Measurements from ENCODE around the gene STXBP2. TPM values are rescaled to one million over a fixed set of nuclear protein-coding genes. Genes with fewer than 3 reads are reported as not detected.

The STXBP2 gene
- total RNA-seq, 1 donor from 2014 or later, result 32.8 TPM

- no peaks in the 10 kb centered on the region for H3K36me3 Mint-ChIP-seq (ENCODE audit: unreplicated experiment)
- H3K9me3 Mint-ChIP-seq (ENCODE audit: unreplicated experiment), result peaks cover 2% of the 10 kb centered on the region
- no peak for TF ChIP-seq CTCF (IDR thresholded peaks at IDR 0.05; ENCODE audit: partially characterized antibody, unreplicated experiment)
- DNase-seq, result no peak
- no peaks in the 10 kb centered on the region for H3K4me1 Mint-ChIP-seq (ENCODE audit: low read depth, unreplicated experiment)
- peaks cover 2% of the 10 kb centered on the region for H3K27me3 Mint-ChIP-seq (ENCODE audit: unreplicated experiment)
- H3K4me3 Mint-ChIP-seq (ENCODE audit: unreplicated experiment), result no peak overlapping the region
- H3K27ac Mint-ChIP-seq (ENCODE audit: unreplicated experiment), result no peak overlapping the region
Observed at GRCh38 chr19:7658219-7658686, 21.3 kb downstream of the STXBP2 start.

- Mint-ChIP-seq H3K4me1 (ENCODE audit: low read depth, unreplicated experiment) (no peaks in the 10 kb centered on the region), H3K9me3 (ENCODE audit: unreplicated experiment) (peaks cover 2% of the 10 kb centered on the region), H3K27me3 (ENCODE audit: unreplicated experiment) (peaks cover 4% of the 10 kb centered on the region), H3K4me3 (ENCODE audit: unreplicated experiment) (no peak overlapping the region), H3K27ac (ENCODE audit: unreplicated experiment) (no peak overlapping the region), H3K36me3 (ENCODE audit: unreplicated experiment) (no peaks in the 10 kb centered on the region)
- no peak for DNase-seq
- no peak for TF ChIP-seq CTCF (IDR thresholded peaks at IDR 0.05; ENCODE audit: partially characterized antibody, unreplicated experiment)
Observed at GRCh38 chr19:7661744-7662538, 25.0 kb downstream of the STXBP2 start.

- Mint-ChIP-seq H3K9me3 (ENCODE audit: unreplicated experiment) (peaks cover 2% of the 10 kb centered on the region), H3K4me3 (ENCODE audit: unreplicated experiment) (no peak overlapping the region), H3K27ac (ENCODE audit: unreplicated experiment) (no peak overlapping the region), H3K36me3 (ENCODE audit: unreplicated experiment) (no peaks in the 10 kb centered on the region), H3K4me1 (ENCODE audit: low read depth, unreplicated experiment) (no peaks in the 10 kb centered on the region), H3K27me3 (ENCODE audit: unreplicated experiment) (peaks cover 5% of the 10 kb centered on the region)
- TF ChIP-seq CTCF (IDR thresholded peaks at IDR 0.05; ENCODE audit: partially characterized antibody, unreplicated experiment), result no peak
- no peak for DNase-seq
Observed at GRCh38 chr19:7662657-7663056, 25.7 kb downstream of the STXBP2 start.

GRCh38 chr19:7663706-7664105 is 26.8 kb downstream of the STXBP2 start:
- no peaks in the 10 kb centered on the region for H3K4me1 Mint-ChIP-seq (ENCODE audit: low read depth, unreplicated experiment)
- no peak overlapping the region for H3K27ac Mint-ChIP-seq (ENCODE audit: unreplicated experiment)
- no peak overlapping the region for H3K4me3 Mint-ChIP-seq (ENCODE audit: unreplicated experiment)
- H3K9me3 Mint-ChIP-seq (ENCODE audit: unreplicated experiment), result peaks cover 2% of the 10 kb centered on the region
- H3K27me3 Mint-ChIP-seq (ENCODE audit: unreplicated experiment), result peaks cover 5% of the 10 kb centered on the region
- H3K36me3 Mint-ChIP-seq (ENCODE audit: unreplicated experiment), result no peaks in the 10 kb centered on the region
- TF ChIP-seq CTCF (IDR thresholded peaks at IDR 0.05; ENCODE audit: partially characterized antibody, unreplicated experiment), result no peak
- DNase-seq, result no peak

GRCh38 chr19:7665076-7665475 is 28.2 kb downstream of the STXBP2 start:
- Mint-ChIP-seq H3K9me3 (ENCODE audit: unreplicated experiment) (peaks cover 2% of the 10 kb centered on the region), H3K4me1 (ENCODE audit: low read depth, unreplicated experiment) (peaks cover 4% of the 10 kb centered on the region), H3K27ac (ENCODE audit: unreplicated experiment) (no peak overlapping the region), H3K27me3 (ENCODE audit: unreplicated experiment) (peaks cover 8% of the 10 kb centered on the region), H3K4me3 (ENCODE audit: unreplicated experiment) (no peak overlapping the region), H3K36me3 (ENCODE audit: unreplicated experiment) (no peaks in the 10 kb centered on the region)
- no peak for DNase-seq
- no peak for TF ChIP-seq CTCF (IDR thresholded peaks at IDR 0.05; ENCODE audit: partially characterized antibody, unreplicated experiment)

All from glutamatergic neuron (in vitro differentiated cells).